ENCODE results near the gene RIN1. TPM values are rescaled to one million over a fixed set of nuclear protein-coding genes. Genes with fewer than 3 reads are reported as not detected.

The RIN1 gene
- total RNA-seq, 1 donor from 2014 or later = 1.0 TPM

- Histone ChIP-seq H3K36me3 (peaks cover 65% of the 10 kb centered on the region), H3K4me3 (peak overlapping the region; percentile 79), H3K27ac (replicated peaks) (peak overlapping the region; percentile 88)
Observed at GRCh38 chr11:66337103-66337899, 1.1 kb upstream of the RIN1 start.

GRCh38 chr11:66335531-66336233, 552 bp downstream of the RIN1 start:
- no peak for DNase-seq
- Histone ChIP-seq H3K4me1 (peaks cover 27% of the 10 kb centered on the region), H3K36me3 (peaks cover 49% of the 10 kb centered on the region), H3K4me3 (peak overlapping the region; percentile 79), H3K27me3 (ENCODE audit: low read depth) (no peaks in the 10 kb centered on the region), H3K9me3 (replicated peaks) (no peaks in the 10 kb centered on the region), H3K27ac (replicated peaks) (peak overlapping the region; percentile 88)
- TF ChIP-seq CTCF (IDR thresholded peaks at IDR 0.05; ENCODE audit: borderline replicate concordance) = no peak
- intact Hi-C loops (cut with micrococcal nuclease) = no loop called here

More at GRCh38 chr11:66337103-66337899, 1.1 kb upstream of the RIN1 start:
- DNase-seq = no peak
- H3K9me3 ChIP-seq (replicated peaks) = no peaks in the 10 kb centered on the region
- intact Hi-C loops (cut with micrococcal nuclease) = no loop called here
- H3K4me1 ChIP-seq = peaks cover 27% of the 10 kb centered on the region
- TF ChIP-seq CTCF (IDR thresholded peaks at IDR 0.05; ENCODE audit: borderline replicate concordance) = no peak
- H3K27me3 ChIP-seq (ENCODE audit: low read depth) = no peaks in the 10 kb centered on the region

- intact Hi-C loops (cut with micrococcal nuclease) = no loop called here
- H3K9me3 ChIP-seq (replicated peaks) = no peaks in the 10 kb centered on the region
- peaks cover 27% of the 10 kb centered on the region for H3K4me1 ChIP-seq
- DNase-seq = no peak
- H3K27me3 ChIP-seq (ENCODE audit: low read depth) = no peaks in the 10 kb centered on the region
- no peak for TF ChIP-seq CTCF (IDR thresholded peaks at IDR 0.05; ENCODE audit: borderline replicate concordance)
- H3K4me3 ChIP-seq = peak overlapping the region; percentile 79
- H3K36me3 ChIP-seq = peaks cover 41% of the 10 kb centered on the region
- H3K27ac ChIP-seq (replicated peaks) = peak overlapping the region; percentile 88
Observed at GRCh38 chr11:66334605-66335442, 1.4 kb downstream of the RIN1 start.

- H3K9me3 ChIP-seq (replicated peaks) = no peaks in the 10 kb centered on the region
- intact Hi-C loops (cut with micrococcal nuclease) = no loop called here
- H3K27ac ChIP-seq (replicated peaks) = no peak overlapping the region
- DNase-seq = no peak
- no peak overlapping the region for H3K4me3 ChIP-seq
- peaks cover 29% of the 10 kb centered on the region for H3K4me1 ChIP-seq
- H3K27me3 ChIP-seq (ENCODE audit: low read depth) = no peaks in the 10 kb centered on the region
- TF ChIP-seq CTCF (IDR thresholded peaks at IDR 0.05; ENCODE audit: borderline replicate concordance) = no peak
- peaks cover 33% of the 10 kb centered on the region for H3K36me3 ChIP-seq
Observed at GRCh38 chr11:66333896-66334604, 2.2 kb downstream of the RIN1 start.
